Immature natural killer cell (primary cell): Measurements from ENCODE around the gene KRT83. TPM values are rescaled to one million over a fixed set of nuclear protein-coding genes. Genes with fewer than 3 reads are reported as not detected.
A peak's percentile ranks its signal among the peaks of the same experiment; 100 is the strongest.

Experiments used
- DNase-seq, 3 donors: peaks; one replicate each; pipeline ENCODE4 v3.0.0; 2022; ENCODE audit warnings: mixed read lengths in 1 of 3
- H3K27ac Mint-ChIP-seq, 6 donors: one replicate each; pipeline ENCODE4 v1.8.0; 2020; ENCODE audit warnings: mixed read lengths in 6 of 6, mild to moderate bottlenecking in 5 of 6, inconsistent platforms in 4 of 6, moderate library complexity in 3 of 6
- H3K27me3 Mint-ChIP-seq, 3 donors: one replicate each; pipeline ENCODE4 v1.8.0; 2020 to 2021; ENCODE audit warnings: low read depth in 3 of 3, mild to moderate bottlenecking in 3 of 3, mixed read lengths in 3 of 3, moderate library complexity in 3 of 3, inconsistent platforms in 1 of 3
- H3K36me3 Mint-ChIP-seq, 3 donors: one replicate each; pipeline ENCODE4 v1.8.0; 2020; ENCODE audit warnings: mixed read lengths in 3 of 3, inconsistent platforms in 2 of 3, mild to moderate bottlenecking in 2 of 3
- H3K4me1 Mint-ChIP-seq, 2 donors: one replicate each; pipeline ENCODE4 v1.8.0; 2020; ENCODE audit warnings: inconsistent platforms in 2 of 2, mild to moderate bottlenecking in 2 of 2, mixed read lengths in 2 of 2, moderate library complexity in 1 of 2
- H3K4me3 Mint-ChIP-seq, 5 donors: one replicate each; pipeline ENCODE4 v1.8.0; 2020; ENCODE audit warnings: mild to moderate bottlenecking in 5 of 5, mixed read lengths in 5 of 5, inconsistent platforms in 3 of 5, moderate library complexity in 3 of 5
- H3K9me3 Mint-ChIP-seq, 6 donors: one replicate each; pipeline ENCODE4 v1.8.0; 2020; ENCODE audit warnings: mild to moderate bottlenecking in 6 of 6, mixed read lengths in 6 of 6, inconsistent platforms in 4 of 6, moderate library complexity in 3 of 6
- polyA plus RNA-seq, 3 donors: library from polyadenylated mRNA; unstranded; fragments of 300-500 nt; fragmentation: Illumina TruSeq; gene quantifications; one replicate each; pipeline ENCODE4 v1.2.3, GENCODE V29; 2021

KRT83 gene
- polyA plus RNA-seq, 3 donors from 2014 or later = not detected

GRCh38 chr12:52334185-52334584 lies 13.0 kb upstream of the KRT83 start:
- Mint-ChIP-seq H3K9me3 (peaks cover 0 to 4% (median 0%) of the 10 kb centered on the region in 6 donors), H3K27me3 (peaks cover 3 to 6% (median 4%) of the 10 kb centered on the region in 3 donors), H3K27ac (no peak overlapping the region), H3K4me1 (no peaks in the 10 kb centered on the region), H3K36me3 (peaks cover 0 to 6% (median 4%) of the 10 kb centered on the region in 3 donors), H3K4me3 (no peak overlapping the region)
- DNase-seq = no peak

- no peak for DNase-seq
- H3K9me3 Mint-ChIP-seq = peaks cover 0 to 4% (median 0%) of the 10 kb centered on the region in 6 donors
These were observed 12.1 kb upstream of the KRT83 start for GRCh38 chr12:52333321-52333720.

DNA sequence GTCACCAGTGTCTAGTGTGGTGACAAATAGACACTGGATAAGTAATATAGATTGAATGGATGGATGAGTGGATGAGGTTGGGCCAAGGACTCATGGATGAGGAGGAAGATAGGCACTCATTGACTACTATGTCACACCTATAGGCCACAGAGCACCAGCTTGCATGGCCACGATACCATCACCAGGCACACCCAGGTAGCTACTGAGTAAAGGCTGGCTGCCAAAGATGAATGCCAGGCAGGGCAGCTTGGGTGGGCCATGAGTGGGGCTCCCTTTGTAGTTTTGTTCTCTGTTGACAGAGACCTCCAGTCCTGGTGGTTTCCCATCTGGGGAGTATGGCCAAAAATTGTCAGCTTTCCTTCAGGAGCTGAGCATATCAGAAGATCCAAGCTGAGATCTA lies 11.2 kb upstream of the KRT83 start:
- no peak for DNase-seq
- no peak overlapping the region for H3K4me3 Mint-ChIP-seq
- H3K36me3 Mint-ChIP-seq = peaks cover 0 to 6% (median 4%) of the 10 kb centered on the region in 3 donors
- peaks cover 0 to 4% (median 0%) of the 10 kb centered on the region in 6 donors for H3K9me3 Mint-ChIP-seq
- H3K27ac Mint-ChIP-seq = no peak overlapping the region
- H3K4me1 Mint-ChIP-seq = peaks cover 1 to 4% of the 10 kb centered on the region in 2 donors
- peaks cover 4 to 6% (median 4%) of the 10 kb centered on the region in 3 donors for H3K27me3 Mint-ChIP-seq

More at GRCh38 chr12:52333321-52333720, 12.1 kb upstream of the KRT83 start:
- Mint-ChIP-seq H3K4me1 (no peaks in the 10 kb centered on the region), H3K4me3 (no peak overlapping the region), H3K36me3 (peaks cover 0 to 6% (median 4%) of the 10 kb centered on the region in 3 donors), H3K27ac (no peak overlapping the region), H3K27me3 (peaks cover 3 to 4% (median 4%) of the 10 kb centered on the region in 3 donors)

- H3K36me3 Mint-ChIP-seq = peaks cover 0 to 6% (median 4%) of the 10 kb centered on the region in 3 donors
- no peak overlapping the region for H3K4me3 Mint-ChIP-seq
- H3K4me1 Mint-ChIP-seq = peaks cover 1 to 7% of the 10 kb centered on the region in 2 donors
- no peak for DNase-seq
- no peak overlapping the region for H3K27ac Mint-ChIP-seq
- peaks cover 4 to 10% (median 4%) of the 10 kb centered on the region in 3 donors for H3K27me3 Mint-ChIP-seq
- H3K9me3 Mint-ChIP-seq = peaks cover 0 to 4% (median 0%) of the 10 kb centered on the region in 6 donors
These were observed 10.6 kb upstream of the KRT83 start for GRCh38 chr12:52331833-52332232.

DNA sequence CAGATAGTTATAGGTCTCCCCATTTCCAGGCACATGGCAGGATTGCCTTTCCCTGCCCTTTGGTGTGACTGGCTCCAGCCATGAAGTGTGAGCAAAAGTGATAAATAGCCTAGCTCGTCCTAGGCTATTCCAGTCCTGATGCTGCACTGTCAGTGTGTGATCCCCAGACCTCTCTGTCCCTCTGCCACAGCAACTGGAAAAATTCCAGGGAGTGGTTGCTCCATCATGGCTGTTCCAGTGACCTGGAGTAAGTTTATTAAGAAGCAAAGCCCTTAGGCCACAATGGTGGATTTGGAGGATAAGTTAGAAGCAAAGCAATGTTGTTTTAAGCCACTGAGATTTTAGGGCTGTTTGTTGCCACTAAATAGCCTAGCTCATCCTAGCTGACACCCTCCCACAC lies 9.8 kb upstream of the KRT83 start:
- Mint-ChIP-seq H3K4me3 (no peak overlapping the region), H3K9me3 (no peaks in the 10 kb centered on the region), H3K27me3 (peaks cover 2 to 11% (median 4%) of the 10 kb centered on the region in 3 donors), H3K36me3 (peaks cover 0 to 6% (median 0%) of the 10 kb centered on the region in 3 donors), H3K27ac (no peak overlapping the region), H3K4me1 (peaks cover 1 to 7% of the 10 kb centered on the region in 2 donors)
- no peak for DNase-seq

DNA sequence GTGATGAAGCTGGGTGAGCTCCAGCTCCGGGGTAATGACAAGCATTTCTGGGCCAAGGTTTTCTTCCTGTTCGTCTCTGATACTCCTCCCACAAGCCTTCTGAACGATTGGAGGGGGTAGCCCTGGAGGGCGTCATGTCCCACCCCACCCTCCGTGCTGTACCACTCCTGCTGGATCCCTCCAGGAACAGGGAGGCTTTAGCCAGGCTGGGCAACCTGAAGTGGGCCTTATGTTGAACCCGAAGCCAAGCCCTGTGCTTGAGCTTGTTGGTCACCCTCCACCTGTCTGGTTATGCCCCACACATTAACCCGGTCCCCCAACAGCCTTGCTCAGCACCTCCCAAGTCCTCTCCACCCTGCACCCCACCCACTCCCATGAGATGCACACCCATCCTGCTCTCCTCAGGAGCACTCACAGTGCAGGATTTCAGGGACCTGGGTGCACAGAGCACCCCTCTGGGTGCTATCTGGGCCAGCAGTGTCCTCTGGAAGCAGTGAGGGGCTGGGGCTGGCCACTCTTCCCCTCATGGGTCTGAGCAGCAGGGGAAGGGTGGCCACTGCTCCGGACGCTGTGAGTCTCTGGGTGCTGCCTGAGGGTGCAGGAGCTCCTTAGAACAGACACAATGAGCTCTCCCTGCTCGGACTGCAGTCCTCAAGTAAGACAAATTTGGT lies 6.8 kb upstream of the KRT83 start:
- no peak for DNase-seq
- H3K27ac Mint-ChIP-seq = no peak overlapping the region
- peak overlapping the region in 1 of 5 donors; percentile 15 for H3K4me3 Mint-ChIP-seq
- H3K27me3 Mint-ChIP-seq = peaks cover 3 to 11% (median 8%) of the 10 kb centered on the region in 3 donors
- no peaks in the 10 kb centered on the region for H3K9me3 Mint-ChIP-seq
- peaks cover 0 to 6% (median 0%) of the 10 kb centered on the region in 3 donors for H3K36me3 Mint-ChIP-seq
- peaks cover 1 to 7% of the 10 kb centered on the region in 2 donors for H3K4me1 Mint-ChIP-seq

GRCh38 chr12:52327052-52327829 lies 6.0 kb upstream of the KRT83 start:
- peaks cover 1 to 7% of the 10 kb centered on the region in 2 donors for H3K4me1 Mint-ChIP-seq
- H3K4me3 Mint-ChIP-seq = peak overlapping the region in 1 of 5 donors; percentile 15
- peaks cover 4 to 11% (median 10%) of the 10 kb centered on the region in 3 donors for H3K27me3 Mint-ChIP-seq
- DNase-seq = peak; percentile 78 to 83 (median 78)
- H3K27ac Mint-ChIP-seq = no peak overlapping the region
- H3K9me3 Mint-ChIP-seq = no peaks in the 10 kb centered on the region
- peaks cover 0 to 5% (median 0%) of the 10 kb centered on the region in 3 donors for H3K36me3 Mint-ChIP-seq

GRCh38 chr12:52324153-52324444 lies 2.9 kb upstream of the KRT83 start:
- Mint-ChIP-seq H3K4me1 (peaks cover 2 to 7% of the 10 kb centered on the region in 2 donors), H3K36me3 (no peaks in the 10 kb centered on the region), H3K4me3 (no peak overlapping the region), H3K9me3 (no peaks in the 10 kb centered on the region), H3K27ac (no peak overlapping the region), H3K27me3 (peaks cover 4 to 18% (median 7%) of the 10 kb centered on the region in 3 donors)
- DNase-seq = no peak

GRCh38 chr12:52323416-52324152 lies 2.4 kb upstream of the KRT83 start:
- no peak overlapping the region for H3K4me3 Mint-ChIP-seq
- H3K27me3 Mint-ChIP-seq = peaks cover 7 to 18% (median 8%) of the 10 kb centered on the region in 3 donors
- DNase-seq = no peak
- H3K9me3 Mint-ChIP-seq = no peaks in the 10 kb centered on the region
- no peak overlapping the region for H3K27ac Mint-ChIP-seq
- no peaks in the 10 kb centered on the region for H3K36me3 Mint-ChIP-seq
- peaks cover 5 to 7% of the 10 kb centered on the region in 2 donors for H3K4me1 Mint-ChIP-seq

DNA sequence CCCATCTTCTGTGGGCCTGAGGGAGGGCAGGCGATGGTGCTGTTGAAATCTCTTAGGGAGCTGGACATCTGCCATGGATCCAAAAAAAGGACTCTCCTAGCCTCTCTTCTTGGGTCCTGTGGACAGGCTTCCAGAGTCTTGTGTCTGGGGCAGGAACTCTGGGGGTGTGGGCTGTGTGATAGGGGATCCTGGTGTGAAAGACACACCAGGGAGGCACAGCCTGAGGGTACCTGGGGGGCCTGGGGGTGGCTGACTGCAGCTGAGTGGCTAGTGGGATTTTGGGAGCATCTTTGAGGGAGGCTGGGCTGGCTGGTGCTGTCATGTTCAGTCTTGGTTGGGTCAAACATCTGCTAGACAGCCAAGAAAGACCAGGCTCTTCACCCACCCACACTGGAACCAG lies 1.8 kb upstream of the KRT83 start:
- Mint-ChIP-seq H3K9me3 (no peaks in the 10 kb centered on the region), H3K27me3 (peaks cover 7 to 18% (median 8%) of the 10 kb centered on the region in 3 donors), H3K36me3 (no peaks in the 10 kb centered on the region), H3K27ac (no peak overlapping the region), H3K4me1 (peaks cover 5 to 7% of the 10 kb centered on the region in 2 donors), H3K4me3 (no peak overlapping the region)
- no peak for DNase-seq

DNA sequence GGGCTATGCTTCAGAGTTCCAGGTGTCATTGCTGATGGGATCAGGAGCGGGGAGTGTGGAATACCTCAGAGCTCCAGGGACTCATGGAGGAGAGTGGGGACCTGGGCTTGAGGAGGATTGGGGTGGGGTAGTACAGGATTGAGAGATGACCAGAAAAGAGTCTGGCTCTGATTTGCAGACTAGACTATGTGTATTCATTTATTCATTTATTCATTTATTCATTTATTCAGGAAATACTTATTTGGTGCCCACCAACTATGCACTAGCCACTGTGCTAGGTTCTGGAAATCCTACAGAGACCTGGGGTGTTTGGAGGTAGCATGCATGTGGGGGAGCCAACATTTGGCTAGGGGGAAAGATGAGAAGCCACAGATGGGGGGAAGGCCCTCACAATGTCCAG lies 871 bp upstream of the KRT83 start:
- no peak for DNase-seq
- Mint-ChIP-seq H3K4me1 (peaks cover 0 to 3% of the 10 kb centered on the region in 2 donors), H3K27me3 (peaks cover 5 to 18% (median 8%) of the 10 kb centered on the region in 3 donors), H3K9me3 (no peaks in the 10 kb centered on the region), H3K36me3 (no peaks in the 10 kb centered on the region), H3K27ac (no peak overlapping the region), H3K4me3 (no peak overlapping the region)

DNA sequence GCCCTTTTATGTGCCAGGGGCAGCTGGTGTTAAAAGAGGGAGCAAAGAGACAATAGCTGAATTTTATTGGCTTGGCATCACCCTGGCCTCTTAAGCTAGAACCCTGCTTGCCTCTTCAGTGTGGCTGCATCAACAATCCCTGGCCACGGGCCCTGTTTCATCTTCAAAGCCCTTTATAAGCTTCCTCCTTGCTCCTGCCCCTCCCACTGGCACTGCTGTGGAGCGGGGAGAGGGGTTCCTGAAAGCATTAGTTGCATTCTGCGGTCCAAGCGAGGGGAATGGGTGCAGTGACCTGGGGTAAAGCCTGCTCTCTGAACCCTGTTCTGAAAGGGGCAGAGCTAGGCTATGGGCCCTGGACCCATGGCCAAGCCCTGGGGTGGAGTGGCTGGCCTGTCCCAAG lies 220 bp upstream of the KRT83 start:
- no peak for DNase-seq
- peaks cover 2 to 17% (median 8%) of the 10 kb centered on the region in 3 donors for H3K27me3 Mint-ChIP-seq
- no peaks in the 10 kb centered on the region for H3K36me3 Mint-ChIP-seq
- no peaks in the 10 kb centered on the region for H3K9me3 Mint-ChIP-seq
- peaks cover 0 to 3% of the 10 kb centered on the region in 2 donors for H3K4me1 Mint-ChIP-seq
- no peak overlapping the region for H3K4me3 Mint-ChIP-seq
- no peak overlapping the region for H3K27ac Mint-ChIP-seq

DNA sequence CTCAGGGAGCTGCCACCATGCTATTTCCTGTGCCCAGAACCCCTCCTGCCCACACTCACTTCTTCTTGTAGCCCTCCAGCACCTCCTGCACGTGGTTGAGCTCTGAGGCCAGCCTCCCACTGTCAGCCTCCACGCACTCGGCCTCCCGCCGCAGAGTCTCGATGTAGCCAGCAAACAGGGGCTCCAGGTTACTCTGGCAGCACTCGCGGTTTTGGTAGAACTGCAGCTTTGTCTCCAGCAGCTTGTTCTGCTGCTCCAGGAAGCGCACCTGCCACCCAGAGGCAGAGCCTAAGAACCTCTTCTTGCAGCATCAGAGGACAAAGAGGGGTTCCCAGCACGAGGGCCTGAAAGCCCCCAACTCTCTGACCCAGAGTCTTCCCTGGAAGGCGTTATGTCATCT lies 2.1 kb downstream of the KRT83 start:
- Mint-ChIP-seq H3K4me3 (peak overlapping the region in 1 of 5 donors; percentile 8), H3K27ac (no peak overlapping the region), H3K27me3 (peaks cover 2 to 16% (median 6%) of the 10 kb centered on the region in 3 donors), H3K36me3 (no peaks in the 10 kb centered on the region), H3K9me3 (no peaks in the 10 kb centered on the region), H3K4me1 (peaks cover 3 to 6% of the 10 kb centered on the region in 2 donors)
- DNase-seq = peak; percentile 25 to 31 (median 28)
